Frontal cortex (tissue), 4 donors: ENCODE results near the gene ELL2. TPM values are rescaled to one million over a fixed set of nuclear protein-coding genes. Genes with fewer than 3 reads are reported as not detected.
"Not testable (repeated sequence)": the region's sequence is repeated elsewhere in the genome, so short reads cannot be mapped to it uniquely, and the experiment has no call there.

Experiments
- DNase-seq, 2 donors: peaks; one replicate each; pipeline ENCODE4 v3.0.0; 2012; ENCODE audit warnings: low spot score in 2 of 2
- FAIRE-seq: peaks from 2 replicates; lab custom pipeline; 2012; peaks lifted over from hg19 to GRCh38; lab: Jason Lieb, UNC
- total RNA-seq: library from RNA; depleted of rRNA; stranded (reverse); fragments of >200 nt; gene quantifications from one replicate; pipeline ENCODE4 v1.2.3, GENCODE V29; 2014
- donor health status: control.
- donor health status: control.
- donor health status: control.

ELL2 gene
- total RNA-seq, 1 donor from 2014 or later: 25.3 TPM

- no peak for DNase-seq
- no peak for FAIRE-seq
These were observed 111.2 kb downstream of the ELL2 start for GRCh38 chr5:95850391-95850894.

- DNase-seq (no peak), FAIRE-seq (no peak)
These were observed 113.0 kb downstream of the ELL2 start for GRCh38 chr5:95848701-95849100.

GRCh38 chr5:95847261-95847592 lies 114.4 kb downstream of the ELL2 start:
- FAIRE-seq: no peak
- DNase-seq: no peak

- FAIRE-seq: peak; percentile 21
- peak; percentile 74 to 77 for DNase-seq
These were observed 114.9 kb downstream of the ELL2 start for GRCh38 chr5:95846554-95847260.

GRCh38 chr5:95845391-95845790 lies 116.3 kb downstream of the ELL2 start:
- FAIRE-seq (no peak), DNase-seq (no peak)

GRCh38 chr5:95843733-95844223 lies 117.9 kb downstream of the ELL2 start:
- no peak for DNase-seq
- FAIRE-seq: no peak

GRCh38 chr5:95842854-95843544 lies 118.7 kb downstream of the ELL2 start:
- no peak for FAIRE-seq
- no peak for DNase-seq

GRCh38 chr5:95841914-95842812 lies 119.5 kb downstream of the ELL2 start:
- DNase-seq (no peak), FAIRE-seq (no peak)

GRCh38 chr5:95840956-95841705 lies 120.5 kb downstream of the ELL2 start:
- DNase-seq (no peak), FAIRE-seq (no peak)

- no peak for FAIRE-seq
- no peak for DNase-seq
These were observed 122.0 kb downstream of the ELL2 start for GRCh38 chr5:95839658-95840057.

GRCh38 chr5:95838556-95838955 lies 123.1 kb downstream of the ELL2 start:
- FAIRE-seq: no peak
- DNase-seq: no peak

- DNase-seq (no peak), FAIRE-seq (no peak)
These were observed 123.6 kb downstream of the ELL2 start for GRCh38 chr5:95838001-95838520.

GRCh38 chr5:95837492-95837891 lies 124.2 kb downstream of the ELL2 start:
- DNase-seq (no peak), FAIRE-seq (no peak)

GRCh38 chr5:95836971-95837370 lies 124.7 kb downstream of the ELL2 start:
- DNase-seq, FAIRE-seq: not testable (repeated sequence)

GRCh38 chr5:95836544-95836943 lies 125.1 kb downstream of the ELL2 start:
- FAIRE-seq: no peak

GRCh38 chr5:95835682-95836385 lies 125.8 kb downstream of the ELL2 start:
- no peak for DNase-seq
- no peak for FAIRE-seq

More at GRCh38 chr5:95836544-95836943, 125.1 kb downstream of the ELL2 start:
- no peak for DNase-seq
